Metanephros (tissue), 2 donors: Measurements from ENCODE around the gene METTL9. TPM values are rescaled to one million over a fixed set of nuclear protein-coding genes. Genes with fewer than 3 reads are reported as not detected.

Experiments
- small RNA-seq: library from RNA; depleted of rRNA; stranded (forward); fragments of <200 nt; gene quantifications from one replicate; pipeline ENCODE3, GENCODE V24; 2014; ENCODE audit warnings: low replicate concordance
- total RNA-seq: library from RNA; depleted of rRNA; stranded (reverse); fragments of >200 nt; gene quantifications from one replicate; pipeline ENCODE4 v1.2.3, GENCODE V29; 2014

The METTL9 gene
- 237 TPM for total RNA-seq

GRCh38 chr16:21599122-21600030 lies at the start of gene METTL9:
Gene METTL9 (plus strand): TSS chr16:21599577. CDS start chr16:21599734, 157 bp downstream.

GRCh38 chr16:21652453-21652852 lies 53.1 kb downstream of the METTL9 start, which contains the start of gene IGSF6:
Gene IGSF6 (minus strand): TSS chr16:21652608. CDS start chr16:21652598, 10 bp downstream.

GRCh38 chr16:21663889-21664647 lies 64.7 kb downstream of the METTL9 start, which contains the start of gene OTOA:
Gene OTOA (plus strand): TSS chr16:21663968. CDS start chr16:21678515, 14,547 bp downstream.

Small RNA genes lying within 50 kb of the gene (small RNA-seq; reads per million reads assigned to genes)
- gene RF00478 (not detected), gene RNU6-1005P (0.07 reads per million), gene RNU6-196P (not detected)

Other genes with a start within 250 kb of the METTL9 start
- gene IGSF6, start 53.0 kb downstream of the METTL9 start, total RNA-seq, result 7.5 TPM
- 0.18 TPM for gene OTOA, start 64.4 kb downstream of the METTL9 start, total RNA-seq